C4-2B (cell line): Measurements from ENCODE around the gene NAT10.

Experiments
- ZFX ChIP-seq: fragments of 450-650 bp; IDR thresholded peaks from 2 replicates; pipeline ENCODE4 v1.6.1; 2017
- TF ChIP-seq, protein P1 (sequence below): fragments of 450-650 bp; conservative IDR thresholded peaks from 2 replicates; pipeline ENCODE4 v1.5.1; 2017; ENCODE audit warnings: mild to moderate bottlenecking

DNA sequence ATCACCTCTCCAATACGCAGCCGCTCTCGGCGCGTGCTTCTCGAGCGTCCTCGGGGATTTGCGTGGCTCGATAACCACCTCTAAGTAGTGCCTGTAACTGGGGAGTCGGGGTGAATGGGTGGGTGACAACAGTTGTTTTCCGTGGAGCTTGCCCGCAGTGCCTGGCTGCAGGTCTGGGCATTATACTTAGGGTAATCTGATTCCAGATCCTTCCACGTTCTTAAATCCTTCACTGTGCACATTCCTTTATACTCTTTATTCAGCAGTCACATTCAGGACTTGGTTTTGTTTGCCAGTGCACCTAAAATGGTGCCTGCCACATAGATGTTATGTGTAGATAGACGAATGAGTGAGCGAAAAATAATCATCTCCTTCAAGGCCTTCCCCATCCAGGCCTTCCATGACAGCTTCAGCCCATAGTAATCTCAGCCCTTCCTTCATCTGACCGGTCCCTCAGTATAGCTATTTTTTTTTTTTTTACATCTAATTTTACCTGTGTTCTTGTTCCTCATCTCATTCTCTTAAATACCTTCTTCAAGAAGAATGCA is 602 bp downstream of the NAT10 start:
- TF ChIP-seq, protein P1, sequence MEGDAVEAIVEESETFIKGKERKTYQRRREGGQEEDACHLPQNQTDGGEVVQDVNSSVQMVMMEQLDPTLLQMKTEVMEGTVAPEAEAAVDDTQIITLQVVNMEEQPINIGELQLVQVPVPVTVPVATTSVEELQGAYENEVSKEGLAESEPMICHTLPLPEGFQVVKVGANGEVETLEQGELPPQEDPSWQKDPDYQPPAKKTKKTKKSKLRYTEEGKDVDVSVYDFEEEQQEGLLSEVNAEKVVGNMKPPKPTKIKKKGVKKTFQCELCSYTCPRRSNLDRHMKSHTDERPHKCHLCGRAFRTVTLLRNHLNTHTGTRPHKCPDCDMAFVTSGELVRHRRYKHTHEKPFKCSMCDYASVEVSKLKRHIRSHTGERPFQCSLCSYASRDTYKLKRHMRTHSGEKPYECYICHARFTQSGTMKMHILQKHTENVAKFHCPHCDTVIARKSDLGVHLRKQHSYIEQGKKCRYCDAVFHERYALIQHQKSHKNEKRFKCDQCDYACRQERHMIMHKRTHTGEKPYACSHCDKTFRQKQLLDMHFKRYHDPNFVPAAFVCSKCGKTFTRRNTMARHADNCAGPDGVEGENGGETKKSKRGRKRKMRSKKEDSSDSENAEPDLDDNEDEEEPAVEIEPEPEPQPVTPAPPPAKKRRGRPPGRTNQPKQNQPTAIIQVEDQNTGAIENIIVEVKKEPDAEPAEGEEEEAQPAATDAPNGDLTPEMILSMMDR = no peak
- 0 out of 2 replicates have a peak, but pooled peaks have one; percentile 28 for TF ChIP-seq ZFX
